HEK293 (cell line): ENCODE results near the gene CENPK.

Experiments used
- HOXA7 ChIP-seq: sonication (generic); formaldehyde crosslinking; IDR thresholded peaks from 2 replicates; pipeline ENCODE4 v1.8.1; 2022; ENCODE audit warnings: missing genetic modification reagents, borderline replicate concordance
- IKZF3 ChIP-seq: fragments of 450-650 bp; IDR thresholded peaks from 2 replicates; pipeline ENCODE4 v1.5.0; 2018; ENCODE audit warnings: missing biosample characterization, mild to moderate bottlenecking, missing genetic modification characterization, moderate library complexity
- KLF9 ChIP-seq: fragments of 450-650 bp; formaldehyde crosslinking; IDR thresholded peaks from 2 replicates; pipeline ENCODE4 v1.5.1; 2016; ENCODE audit warnings: missing biosample characterization, missing genetic modification characterization, low read depth
- OVOL3 ChIP-seq: fragments of 450-650 bp; formaldehyde crosslinking; IDR thresholded peaks from 2 replicates; pipeline ENCODE4 v1.5.1; 2016; ENCODE audit warnings: missing biosample characterization, missing genetic modification characterization
- PRDM2 ChIP-seq: fragments of 450-650 bp; formaldehyde crosslinking; IDR thresholded peaks from 2 replicates; pipeline ENCODE4 v1.5.1; 2016; ENCODE audit warnings: missing biosample characterization, missing genetic modification characterization, borderline replicate concordance
- REPIN1 ChIP-seq: fragments of 450-650 bp; formaldehyde crosslinking; IDR thresholded peaks from 2 replicates; pipeline ENCODE4 v1.5.1; 2017; ENCODE audit warnings: missing biosample characterization, missing genetic modification characterization, low read depth
- SP3 ChIP-seq: fragments of 450-650 bp; formaldehyde crosslinking; IDR thresholded peaks from 2 replicates; pipeline ENCODE4 v1.5.1; 2016; ENCODE audit warnings: missing biosample characterization, missing genetic modification characterization
- TCF7L2 ChIP-seq: IDR thresholded peaks from 2 replicates; pipeline ENCODE4 v1.6.1; 2011; ENCODE audit warnings: low read depth, mild to moderate bottlenecking, inconsistent platforms, low read length, moderate library complexity, borderline replicate concordance
- TSHZ1 ChIP-seq: fragments of 450-650 bp; formaldehyde crosslinking; IDR thresholded peaks from 2 replicates; pipeline ENCODE4 v1.5.1; 2016; ENCODE audit warnings: missing biosample characterization, missing genetic modification characterization, borderline replicate concordance
- ZBTB20 ChIP-seq: fragments of 450-650 bp; formaldehyde crosslinking; IDR thresholded peaks from 2 replicates; pipeline ENCODE4 v1.5.1; 2016; ENCODE audit warnings: missing biosample characterization, missing genetic modification characterization
- ZBTB48 ChIP-seq: fragments of 450-650 bp; formaldehyde crosslinking; IDR thresholded peaks from 2 replicates; pipeline ENCODE4 v1.5.1; 2016; ENCODE audit warnings: missing biosample characterization, missing genetic modification characterization
- ZBTB8A ChIP-seq: fragments of 450-650 bp; formaldehyde crosslinking; IDR thresholded peaks from 2 replicates; pipeline ENCODE4 v1.5.1; 2016; ENCODE audit warnings: missing biosample characterization, missing genetic modification characterization
- ZFP3 ChIP-seq: fragments of 450-650 bp; formaldehyde crosslinking; IDR thresholded peaks from 2 replicates; pipeline ENCODE4 v1.5.1; 2016; ENCODE audit warnings: low read depth, missing biosample characterization, missing genetic modification characterization
- ZFP41 ChIP-seq: fragments of 450-650 bp; formaldehyde crosslinking; IDR thresholded peaks from 2 replicates; pipeline ENCODE4 v1.5.1; 2016; ENCODE audit warnings: missing biosample characterization, missing genetic modification characterization, borderline replicate concordance
- ZNF112 ChIP-seq: fragments of 450-650 bp; formaldehyde crosslinking; IDR thresholded peaks from 2 replicates; pipeline ENCODE4 v1.5.0; 2017; ENCODE audit warnings: missing biosample characterization, missing genetic modification characterization
- ZNF114 ChIP-seq: fragments of 450-650 bp; formaldehyde crosslinking; IDR thresholded peaks from 2 replicates; pipeline ENCODE4 v1.5.0; 2017; ENCODE audit warnings: missing biosample characterization, missing genetic modification characterization
- ZNF184 ChIP-seq: fragments of 450-650 bp; IDR thresholded peaks from 2 replicates; pipeline ENCODE4 v1.5.1; 2018; ENCODE audit warnings: missing biosample characterization, mild to moderate bottlenecking, missing genetic modification characterization
- ZNF202 ChIP-seq: fragments of 450-650 bp; formaldehyde crosslinking; IDR thresholded peaks from 2 replicates; pipeline ENCODE4 v1.5.1; 2016; ENCODE audit warnings: missing biosample characterization, missing genetic modification characterization, borderline replicate concordance
- ZNF221 ChIP-seq: fragments of 450-650 bp; formaldehyde crosslinking; IDR thresholded peaks from 2 replicates; pipeline ENCODE4 v1.5.1; 2017; ENCODE audit warnings: missing biosample characterization, missing genetic modification characterization, borderline replicate concordance
- ZNF23 ChIP-seq: fragments of 450-650 bp; formaldehyde crosslinking; IDR thresholded peaks from 2 replicates; pipeline ENCODE4 v1.5.1; 2016; ENCODE audit warnings: missing biosample characterization, missing genetic modification characterization, borderline replicate concordance
- ZNF350 ChIP-seq: fragments of 450-650 bp; formaldehyde crosslinking; IDR thresholded peaks from 2 replicates; pipeline ENCODE4 v1.5.0; 2017; ENCODE audit warnings: missing biosample characterization, mild to moderate bottlenecking, missing genetic modification characterization
- ZNF37A ChIP-seq: fragments of 450-650 bp; IDR thresholded peaks from 2 replicates; pipeline ENCODE4 v1.5.1; 2018; ENCODE audit warnings: missing biosample characterization, missing genetic modification characterization
- ZNF404 ChIP-seq: fragments of 450-650 bp; formaldehyde crosslinking; IDR thresholded peaks from 2 replicates; pipeline ENCODE4 v1.5.1; 2017; ENCODE audit warnings: missing biosample characterization, missing genetic modification characterization
- ZNF423 ChIP-seq: fragments of 450-650 bp; formaldehyde crosslinking; IDR thresholded peaks from 2 replicates; pipeline ENCODE4 v1.5.1; 2016; ENCODE audit warnings: missing biosample characterization, missing genetic modification characterization
- ZNF48 ChIP-seq: fragments of 450-650 bp; formaldehyde crosslinking; IDR thresholded peaks from 2 replicates; pipeline ENCODE4 v1.5.1; 2016; ENCODE audit warnings: missing biosample characterization, missing genetic modification characterization
- ZNF560 ChIP-seq: fragments of 450-650 bp; formaldehyde crosslinking; IDR thresholded peaks from 2 replicates; pipeline ENCODE4 v1.5.1; 2017; ENCODE audit warnings: missing biosample characterization, missing genetic modification characterization, borderline replicate concordance
- ZNF585B ChIP-seq: fragments of 450-650 bp; formaldehyde crosslinking; IDR thresholded peaks from 2 replicates; pipeline ENCODE4 v1.5.1; 2016; ENCODE audit warnings: missing biosample characterization, missing genetic modification characterization
- ZNF629 ChIP-seq: fragments of 450-650 bp; formaldehyde crosslinking; IDR thresholded peaks from 2 replicates; pipeline ENCODE4 v1.5.1; 2017; ENCODE audit warnings: missing biosample characterization, missing genetic modification characterization
- ZNF707 ChIP-seq: fragments of 450-650 bp; formaldehyde crosslinking; IDR thresholded peaks from 2 replicates; pipeline ENCODE4 v1.5.1; 2016; ENCODE audit warnings: missing biosample characterization, missing genetic modification characterization
- ZXDB ChIP-seq: fragments of 450-650 bp; formaldehyde crosslinking; IDR thresholded peaks from 2 replicates; pipeline ENCODE4 v1.5.1; 2016; ENCODE audit warnings: missing biosample characterization, missing genetic modification characterization
- TF ChIP-seq, protein P1 (sequence below): fragments of 450-650 bp; formaldehyde crosslinking; IDR thresholded peaks from 2 replicates; pipeline ENCODE4 v1.5.1; 2017; ENCODE audit warnings: missing biosample characterization, missing genetic modification characterization

Gene CENPK

GRCh38 chr5:65562731-65563701 is at the start of gene CENPK, which contains the start of gene PPWD1 (continued):
- TF ChIP-seq PRDM2 (tag by site-specific recombination) (no peak), ZFP41 (no peak), ZFP3 (no peak), ZNF707 (tag by site-specific recombination) (no peak), ZNF37A (tag by site-specific recombination) (no peak), ZXDB (tag by site-specific recombination) (peak; percentile 85), ZNF560 (no peak), IKZF3 (tag by site-specific recombination) (no peak), TSHZ1 (tag by site-specific recombination) (no peak), HOXA7 (CRISPR knock-in tag) (no peak), ZNF184 (tag by site-specific recombination) (no peak), ZNF423 (tag by site-specific recombination) (no peak), ZNF585B (tag by site-specific recombination) (no peak), ZBTB48 (tag by site-specific recombination) (no peak), ZNF404 (no peak), SP3 (tag by site-specific recombination) (peak; percentile 62; the same call in 1 of the 2 replicates), ZNF221 (tag by site-specific recombination) (no peak), ZNF114 (tag by site-specific recombination) (no peak), ZNF23 (tag by site-specific recombination) (no peak), ZBTB8A (tag by site-specific recombination) (no peak), ZNF202 (tag by site-specific recombination) (no peak), ZNF629 (tag by site-specific recombination) (no peak; the same call in 1 of the 2 replicates), ZBTB20 (tag by site-specific recombination) (peak; percentile 74; the same call in 1 of the 2 replicates), ZNF350 (tag by site-specific recombination) (no peak), ZNF112 (tag by site-specific recombination) (no peak), ZNF48 (tag by site-specific recombination) (no peak), REPIN1 (tag by site-specific recombination) (no peak), TCF7L2 (no peak), KLF9 (tag by site-specific recombination) (no peak), OVOL3 (tag by site-specific recombination) (no peak)
- TF ChIP-seq, protein P1, sequence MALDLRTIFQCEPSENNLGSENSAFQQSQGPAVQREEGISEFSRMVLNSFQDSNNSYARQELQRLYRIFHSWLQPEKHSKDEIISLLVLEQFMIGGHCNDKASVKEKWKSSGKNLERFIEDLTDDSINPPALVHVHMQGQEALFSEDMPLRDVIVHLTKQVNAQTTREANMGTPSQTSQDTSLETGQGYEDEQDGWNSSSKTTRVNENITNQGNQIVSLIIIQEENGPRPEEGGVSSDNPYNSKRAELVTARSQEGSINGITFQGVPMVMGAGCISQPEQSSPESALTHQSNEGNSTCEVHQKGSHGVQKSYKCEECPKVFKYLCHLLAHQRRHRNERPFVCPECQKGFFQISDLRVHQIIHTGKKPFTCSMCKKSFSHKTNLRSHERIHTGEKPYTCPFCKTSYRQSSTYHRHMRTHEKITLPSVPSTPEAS (tag by site-specific recombination) = no peak
